ENCODE results near the gene LCN9. TPM values are rescaled to one million over a fixed set of nuclear protein-coding genes. Genes with fewer than 3 reads are reported as not detected.

LCN9 gene
- total and polyA plus RNA-seq, 4 donors: not detected

DNA sequence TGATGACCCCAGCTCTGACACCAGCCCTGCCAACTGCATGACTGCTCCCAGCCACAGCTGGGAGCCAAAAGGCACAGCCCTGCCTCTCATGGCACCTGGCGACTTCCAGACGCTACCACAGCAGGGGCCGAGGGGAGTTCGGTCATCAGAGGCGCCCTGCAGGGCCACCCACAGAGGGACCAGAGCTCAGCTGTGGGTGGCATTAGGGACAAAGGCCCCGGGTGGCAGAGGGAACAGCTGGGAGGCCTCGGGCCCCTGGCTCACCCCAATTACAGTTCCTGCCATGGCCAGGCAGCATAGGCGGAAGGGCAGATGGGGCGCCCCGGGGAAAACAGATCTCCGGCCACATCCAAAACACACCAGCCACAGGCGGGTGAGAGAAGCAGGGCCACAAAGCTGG, 32.5 kb downstream of the LCN9 start:
- Histone ChIP-seq H3K9ac (ENCODE audit: low read depth in 1 of 2, low read length in 2 of 2) (no peak overlapping the region), H3K4me1 (ENCODE audit: control insufficient read depth in 4 of 4, insufficient read depth in 4 of 4, low read length in 3 of 4) (no peaks in the 10 kb centered on the region), H3K36me3 (ENCODE audit: control insufficient read depth in 4 of 4, insufficient read depth in 3 of 4, low read depth in 1 of 4, low read length in 3 of 4) (no peaks in the 10 kb centered on the region), H3K27ac (ENCODE audit: low read depth in 1 of 2, low read length in 2 of 2) (no peak overlapping the region), H3K9me3 (ENCODE audit: control insufficient read depth in 4 of 4, low read length in 3 of 4) (no peaks in the 10 kb centered on the region), H3K27me3 (ENCODE audit: control insufficient read depth in 4 of 4, insufficient read depth in 4 of 4, low read length in 3 of 4) (peaks cover 0 to 5% (median 1%) of the 10 kb centered on the region in 4 donors), H3K4me3 (ENCODE audit: low read depth in 1 of 3, low read length in 3 of 3) (no peak overlapping the region)
- no peak for DNase-seq (ENCODE audit: low spot score)
- no peak for TF ChIP-seq GABPA (IDR thresholded peaks at IDR 0.05 in 1 of 2, conservative IDR thresholded peaks at IDR 0.05 in 1 of 2)
- no peak for TF ChIP-seq NR2F2 (IDR thresholded peaks at IDR 0.05)
- TF ChIP-seq FOXA2 (IDR thresholded peaks at IDR 0.05): no peak
- TF ChIP-seq CTCF (IDR thresholded peaks at IDR 0.05; ENCODE audit: low read depth, low read length, missing input control): no peak
- TF ChIP-seq FOXA1 (IDR thresholded peaks at IDR 0.05): no peak
- no peak for TF ChIP-seq ATF3 (IDR thresholded peaks at IDR 0.05)
- no peak for TF ChIP-seq EGR1 (IDR thresholded peaks at IDR 0.05; ENCODE audit: low read depth in 2 of 2)
- no peak for TF ChIP-seq HNF4A (conservative IDR thresholded peaks at IDR 0.05)
- no peak for TF ChIP-seq HNF4G (IDR thresholded peaks at IDR 0.05)
- TF ChIP-seq, protein P1, sequence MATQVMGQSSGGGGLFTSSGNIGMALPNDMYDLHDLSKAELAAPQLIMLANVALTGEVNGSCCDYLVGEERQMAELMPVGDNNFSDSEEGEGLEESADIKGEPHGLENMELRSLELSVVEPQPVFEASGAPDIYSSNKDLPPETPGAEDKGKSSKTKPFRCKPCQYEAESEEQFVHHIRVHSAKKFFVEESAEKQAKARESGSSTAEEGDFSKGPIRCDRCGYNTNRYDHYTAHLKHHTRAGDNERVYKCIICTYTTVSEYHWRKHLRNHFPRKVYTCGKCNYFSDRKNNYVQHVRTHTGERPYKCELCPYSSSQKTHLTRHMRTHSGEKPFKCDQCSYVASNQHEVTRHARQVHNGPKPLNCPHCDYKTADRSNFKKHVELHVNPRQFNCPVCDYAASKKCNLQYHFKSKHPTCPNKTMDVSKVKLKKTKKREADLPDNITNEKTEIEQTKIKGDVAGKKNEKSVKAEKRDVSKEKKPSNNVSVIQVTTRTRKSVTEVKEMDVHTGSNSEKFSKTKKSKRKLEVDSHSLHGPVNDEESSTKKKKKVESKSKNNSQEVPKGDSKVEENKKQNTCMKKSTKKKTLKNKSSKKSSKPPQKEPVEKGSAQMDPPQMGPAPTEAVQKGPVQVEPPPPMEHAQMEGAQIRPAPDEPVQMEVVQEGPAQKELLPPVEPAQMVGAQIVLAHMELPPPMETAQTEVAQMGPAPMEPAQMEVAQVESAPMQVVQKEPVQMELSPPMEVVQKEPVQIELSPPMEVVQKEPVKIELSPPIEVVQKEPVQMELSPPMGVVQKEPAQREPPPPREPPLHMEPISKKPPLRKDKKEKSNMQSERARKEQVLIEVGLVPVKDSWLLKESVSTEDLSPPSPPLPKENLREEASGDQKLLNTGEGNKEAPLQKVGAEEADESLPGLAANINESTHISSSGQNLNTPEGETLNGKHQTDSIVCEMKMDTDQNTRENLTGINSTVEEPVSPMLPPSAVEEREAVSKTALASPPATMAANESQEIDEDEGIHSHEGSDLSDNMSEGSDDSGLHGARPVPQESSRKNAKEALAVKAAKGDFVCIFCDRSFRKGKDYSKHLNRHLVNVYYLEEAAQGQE (IDR thresholded peaks at IDR 0.05): no peak
- TF ChIP-seq MAX (IDR thresholded peaks at IDR 0.05): no peak
- no peak for TF ChIP-seq TAF1 (conservative IDR thresholded peaks at IDR 0.05)
- TF ChIP-seq RAD21 (IDR thresholded peaks at IDR 0.05): no peak
- TF ChIP-seq JUND (IDR thresholded peaks at IDR 0.05): no peak
- TF ChIP-seq YY1 (IDR thresholded peaks at IDR 0.05): no peak
- no peak for TF ChIP-seq SP1 (IDR thresholded peaks at IDR 0.05)
- no peak for TF ChIP-seq RXRA (IDR thresholded peaks at IDR 0.05)
- TF ChIP-seq ZBTB33 (IDR thresholded peaks at IDR 0.05): no peak
- 74% methylated on average over 12 of the region's 12 CpGs for WGBS

Data from liver (tissue), 9 donors.